D721Med (cell line): Measurements from ENCODE around the gene BAZ2B.

Experiments used
- DNase-seq: peaks from one replicate; pipeline ENCODE4 v3.0.0; 2011; ENCODE audit warnings: low spot score; ENCODE audit not compliant: insufficient read length
- FAIRE-seq: peaks from 2 replicates; lab custom pipeline; 2011; peaks lifted over from hg19 to GRCh38; lab: Jason Lieb, UNC
- CTCF ChIP-seq: IDR thresholded peaks from 2 replicates; pipeline ENCODE4 v1.5.1; 2012; ENCODE audit warnings: mild to moderate bottlenecking, control low read depth; ENCODE audit not compliant: insufficient read depth; ENCODE audit errors: missing control alignments

The BAZ2B gene

GRCh38 chr2:159449504-159450124 is 166.7 kb downstream of the BAZ2B start:
- no peak for DNase-seq
- no peak for TF ChIP-seq CTCF
- FAIRE-seq = no peak

- FAIRE-seq = no peak
- DNase-seq = no peak
- TF ChIP-seq CTCF = no peak
Observed at GRCh38 chr2:159446817-159447216, 169.5 kb downstream of the BAZ2B start.

- DNase-seq (no peak), FAIRE-seq (no peak)
- no peak for TF ChIP-seq CTCF
Observed at GRCh38 chr2:159446201-159446600, 170.1 kb downstream of the BAZ2B start.

GRCh38 chr2:159445307-159445706 is 171.0 kb downstream of the BAZ2B start:
- TF ChIP-seq CTCF = no peak
- no peak for FAIRE-seq
- DNase-seq = no peak

GRCh38 chr2:159444754-159445153 is 171.6 kb downstream of the BAZ2B start:
- TF ChIP-seq CTCF = no peak
- FAIRE-seq (no peak), DNase-seq (no peak)

- TF ChIP-seq CTCF = no peak
- DNase-seq (no peak), FAIRE-seq (no peak)
Observed at GRCh38 chr2:159442159-159442852, 174.0 kb downstream of the BAZ2B start.

- FAIRE-seq = no peak
- no peak for TF ChIP-seq CTCF
- DNase-seq = no peak
Observed at GRCh38 chr2:159441182-159441581, 175.2 kb downstream of the BAZ2B start.
